Stimulated activated CD8-positive, alpha-beta memory T cell treated with anti-CD3 and anti-CD28 coated beads, Interleukin-4, amount 100 ng/mL, for 1 hour (primary cell): ENCODE measurements around the gene SPNS1.
"Not testable (repeated sequence)": the region's sequence is repeated elsewhere in the genome, so short reads cannot be mapped to it uniquely, and the experiment has no call there.

Source experiments
- DNase-seq, 2 donors: peaks; one replicate each; pipeline ENCODE4 v3.0.0-alpha.2; 2020; ENCODE audit warnings: low read depth in 2 of 2, low spot score in 1 of 2

SPNS1 gene

GRCh38 chr16:28974437-28975157 is at the start of gene SPNS1:
Gene SPNS1, plus strand, starts transcription at chr16:28974778. Its CDS starts 374 bp downstream, at chr16:28975152.
- peak; percentile 82 to 87 for DNase-seq

GRCh38 chr16:28925386-28926228 is 49.0 kb upstream of the SPNS1 start:
- peak; percentile 50 to 51 for DNase-seq

- DNase-seq = not testable (repeated sequence)
Measured at GRCh38 chr16:28926284-28926683, 48.3 kb upstream of the SPNS1 start.

GRCh38 chr16:28927815-28928214 is 46.8 kb upstream of the SPNS1 start:
- DNase-seq = no peak

GRCh38 chr16:28930203-28930602 is 44.4 kb upstream of the SPNS1 start:
- DNase-seq = no peak

- no peak for DNase-seq
Measured at GRCh38 chr16:28930652-28931051, 43.9 kb upstream of the SPNS1 start.

GRCh38 chr16:28931801-28932225 is 42.8 kb upstream of the SPNS1 start, which contains the start of gene CD19:
Gene CD19, plus strand, starts transcription at chr16:28931971. Its CDS starts 30 bp downstream, at chr16:28932001.
- no peak for DNase-seq

GRCh38 chr16:28932339-28933141 is 42.0 kb upstream of the SPNS1 start:
- no peak for DNase-seq

- DNase-seq = no peak
Measured at GRCh38 chr16:28933171-28933570, 41.4 kb upstream of the SPNS1 start.

GRCh38 chr16:28935346-28935745 is 39.2 kb upstream of the SPNS1 start:
- DNase-seq = no peak

GRCh38 chr16:28935924-28936783 is 38.4 kb upstream of the SPNS1 start:
- DNase-seq = peak; percentile 37 to 66

- DNase-seq = no peak
Measured at GRCh38 chr16:28936784-28937155, 37.8 kb upstream of the SPNS1 start.

- no peak for DNase-seq
Measured at GRCh38 chr16:28937222-28937876, 37.2 kb upstream of the SPNS1 start.

GRCh38 chr16:28938721-28939120 is 35.9 kb upstream of the SPNS1 start:
- DNase-seq = no peak

- not testable (repeated sequence) for DNase-seq
Measured at GRCh38 chr16:28939825-28940224, 34.8 kb upstream of the SPNS1 start.

- DNase-seq = no peak
Measured at GRCh38 chr16:28943281-28943680, 31.3 kb upstream of the SPNS1 start.

GRCh38 chr16:28946681-28947080 is 27.9 kb upstream of the SPNS1 start:
- DNase-seq = no peak

- peak; percentile 98 to 99 for DNase-seq
Measured at GRCh38 chr16:28950648-28951409, 23.7 kb upstream of the SPNS1 start, which contains the start of gene NFATC2IP. Gene NFATC2IP, plus strand, starts transcription at chr16:28950937. Its CDS starts 75 bp downstream, at chr16:28951012.

GRCh38 chr16:28951410-28951943 is 23.1 kb upstream of the SPNS1 start:
- DNase-seq = no peak
